Thyroid gland (tissue), 4 donors: Measurements from ENCODE around the gene TNN.

Source experiments
- POLR2A ChIP-seq, 2 donors: fragments of 450-650 bp; IDR thresholded peaks; one replicate each; pipeline ENCODE4 v1.6.1; 2017; ENCODE audit warnings: antibody characterized with exemption in 2 of 2, mild to moderate bottlenecking in 2 of 2, moderate library complexity in 1 of 2
- TF ChIP-seq, protein P1 (sequence below), 6 experiments: fragments of 200-600 bp in 3 of 6; fragments of 450-650 bp in 3 of 6; sonication (generic) in 3 of 6; IDR thresholded peaks; one replicate each; pipeline ENCODE4 v1.5.1; 2016 to 2019; ENCODE audit warnings: antibody characterized with exemption in 6 of 6, mild to moderate bottlenecking in 2 of 6, inconsistent platforms in 1 of 6, moderate library complexity in 1 of 6

DNA sequence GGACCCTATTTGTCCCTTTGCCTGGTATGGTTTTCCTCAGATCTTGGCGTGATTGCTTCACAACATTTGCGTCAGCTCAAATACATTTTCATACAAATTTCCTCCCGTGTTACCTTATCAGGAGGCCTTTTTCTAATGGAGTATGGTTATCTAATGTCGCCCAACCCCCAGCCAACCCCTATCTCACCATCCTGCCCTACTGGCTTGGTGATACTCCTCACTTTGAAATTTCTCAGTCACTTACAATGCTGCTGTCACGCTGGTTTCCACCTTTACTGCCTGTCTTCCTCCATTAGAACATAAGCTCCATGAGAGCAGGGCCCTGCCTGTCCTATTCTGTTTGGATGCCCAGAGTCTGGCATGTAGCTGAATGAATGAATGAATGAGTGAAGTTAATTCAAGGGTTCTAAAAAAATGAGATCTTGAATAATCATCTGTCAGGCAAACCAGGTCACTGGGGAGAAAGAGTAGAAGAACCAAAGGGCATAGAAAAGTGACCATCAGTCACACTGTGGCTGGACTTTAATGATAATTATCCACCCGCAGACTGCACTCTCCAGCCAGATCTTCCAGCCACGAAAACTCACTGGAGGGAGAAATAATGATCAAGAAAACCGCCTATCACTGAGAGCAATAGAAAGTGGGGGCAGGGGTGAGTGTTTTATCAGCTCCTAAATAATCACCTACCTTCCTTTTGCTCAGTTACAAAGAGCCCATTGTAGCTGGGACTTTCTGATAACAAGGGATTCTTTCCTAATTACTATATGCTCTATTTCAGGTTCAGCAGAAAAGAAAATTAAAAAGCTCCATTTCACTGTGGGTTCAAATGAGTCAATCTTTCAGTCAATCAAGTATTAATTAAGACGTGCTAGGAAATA is 103.6 kb downstream of the TNN start:
- no peak for TF ChIP-seq POLR2A (IDR thresholded peaks at IDR 0.05)
- TF ChIP-seq, protein P1, sequence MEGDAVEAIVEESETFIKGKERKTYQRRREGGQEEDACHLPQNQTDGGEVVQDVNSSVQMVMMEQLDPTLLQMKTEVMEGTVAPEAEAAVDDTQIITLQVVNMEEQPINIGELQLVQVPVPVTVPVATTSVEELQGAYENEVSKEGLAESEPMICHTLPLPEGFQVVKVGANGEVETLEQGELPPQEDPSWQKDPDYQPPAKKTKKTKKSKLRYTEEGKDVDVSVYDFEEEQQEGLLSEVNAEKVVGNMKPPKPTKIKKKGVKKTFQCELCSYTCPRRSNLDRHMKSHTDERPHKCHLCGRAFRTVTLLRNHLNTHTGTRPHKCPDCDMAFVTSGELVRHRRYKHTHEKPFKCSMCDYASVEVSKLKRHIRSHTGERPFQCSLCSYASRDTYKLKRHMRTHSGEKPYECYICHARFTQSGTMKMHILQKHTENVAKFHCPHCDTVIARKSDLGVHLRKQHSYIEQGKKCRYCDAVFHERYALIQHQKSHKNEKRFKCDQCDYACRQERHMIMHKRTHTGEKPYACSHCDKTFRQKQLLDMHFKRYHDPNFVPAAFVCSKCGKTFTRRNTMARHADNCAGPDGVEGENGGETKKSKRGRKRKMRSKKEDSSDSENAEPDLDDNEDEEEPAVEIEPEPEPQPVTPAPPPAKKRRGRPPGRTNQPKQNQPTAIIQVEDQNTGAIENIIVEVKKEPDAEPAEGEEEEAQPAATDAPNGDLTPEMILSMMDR (IDR thresholded peaks at IDR 0.05), result no peak
